ENCODE measurements around the gene SNRNP70.

- TF ChIP-seq, protein P1, sequence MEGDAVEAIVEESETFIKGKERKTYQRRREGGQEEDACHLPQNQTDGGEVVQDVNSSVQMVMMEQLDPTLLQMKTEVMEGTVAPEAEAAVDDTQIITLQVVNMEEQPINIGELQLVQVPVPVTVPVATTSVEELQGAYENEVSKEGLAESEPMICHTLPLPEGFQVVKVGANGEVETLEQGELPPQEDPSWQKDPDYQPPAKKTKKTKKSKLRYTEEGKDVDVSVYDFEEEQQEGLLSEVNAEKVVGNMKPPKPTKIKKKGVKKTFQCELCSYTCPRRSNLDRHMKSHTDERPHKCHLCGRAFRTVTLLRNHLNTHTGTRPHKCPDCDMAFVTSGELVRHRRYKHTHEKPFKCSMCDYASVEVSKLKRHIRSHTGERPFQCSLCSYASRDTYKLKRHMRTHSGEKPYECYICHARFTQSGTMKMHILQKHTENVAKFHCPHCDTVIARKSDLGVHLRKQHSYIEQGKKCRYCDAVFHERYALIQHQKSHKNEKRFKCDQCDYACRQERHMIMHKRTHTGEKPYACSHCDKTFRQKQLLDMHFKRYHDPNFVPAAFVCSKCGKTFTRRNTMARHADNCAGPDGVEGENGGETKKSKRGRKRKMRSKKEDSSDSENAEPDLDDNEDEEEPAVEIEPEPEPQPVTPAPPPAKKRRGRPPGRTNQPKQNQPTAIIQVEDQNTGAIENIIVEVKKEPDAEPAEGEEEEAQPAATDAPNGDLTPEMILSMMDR (conservative IDR thresholded peaks at IDR 0.05 in 1 of 2, IDR thresholded peaks at IDR 0.05 in 1 of 2; ENCODE audit: extremely low read depth in 1 of 2, insufficient read depth in 1 of 2, low read depth in 1 of 2, low read length in 2 of 2), result no peak
- TF ChIP-seq EZH2 (IDR thresholded peaks at IDR 0.05; ENCODE audit: borderline replicate concordance, low read length), result no peak
Measured at GRCh38 chr19:49155820-49156346, 70.6 kb downstream of the SNRNP70 start.

Measured in mammary epithelial cell (primary cell).